ENCODE measurements around the gene ZNF783. TPM values are rescaled to one million over a fixed set of nuclear protein-coding genes. Genes with fewer than 3 reads are reported as not detected.

ZNF783 gene
- total and polyA plus RNA-seq, 12 donors: 2.5 to 6.1 (median 3.3) TPM

DNA sequence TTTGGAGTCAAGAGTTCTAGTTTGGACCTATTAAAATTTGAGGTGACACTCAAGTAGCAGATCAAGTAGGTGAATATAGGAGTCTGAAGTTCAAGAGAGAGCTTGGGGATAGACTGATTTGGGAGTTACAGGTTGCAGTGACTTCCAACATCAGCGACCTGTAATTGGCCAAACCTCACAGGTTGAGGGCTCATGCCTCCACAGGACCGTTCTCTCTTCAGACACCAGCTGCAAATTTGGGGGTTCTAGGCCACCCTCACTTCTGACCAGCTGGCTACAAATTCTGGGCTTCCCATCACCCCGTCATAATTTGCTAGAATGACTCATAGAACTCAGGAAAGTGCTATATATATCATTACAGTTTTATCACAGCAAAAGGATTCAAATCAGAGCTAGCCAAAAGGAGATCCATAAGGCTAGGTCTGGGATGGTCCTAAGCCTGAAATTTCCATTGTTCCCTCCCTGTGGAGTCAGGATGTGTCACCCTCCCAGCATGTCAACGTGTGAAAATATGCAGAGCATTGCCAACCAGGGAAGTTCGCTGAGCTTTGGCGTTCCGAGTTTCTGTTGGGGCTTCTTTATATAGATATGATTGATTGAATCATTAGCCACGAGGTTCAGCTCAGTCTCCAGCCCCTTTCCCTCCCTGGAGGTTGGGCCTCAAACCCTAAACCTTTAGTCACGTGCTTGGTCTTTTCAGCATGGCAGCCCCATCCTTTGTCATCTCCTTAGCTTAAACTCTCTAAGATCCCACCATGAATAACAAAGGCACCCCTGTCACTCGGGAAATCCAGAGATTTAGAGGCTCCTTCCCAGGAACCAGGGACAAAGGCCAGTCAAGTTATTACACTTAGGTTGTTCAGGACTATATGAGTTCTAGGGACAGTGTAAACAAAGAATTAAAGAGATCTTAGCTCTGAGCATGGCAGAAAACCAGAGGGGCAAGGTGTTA is 43.3 kb upstream of the ZNF783 start:
- intact Hi-C loops (cut with DNase I): no loop called here
- DNase-seq (no peak), ATAC-seq (no peak)
- H3K27ac ChIP-seq: no peak overlapping the region
- no peaks in the 10 kb centered on the region for H3K9me3 ChIP-seq
- H3K4me3 ChIP-seq: no peak overlapping the region
- WGBS, 2 donors: 74 to 84% methylated on average over 10 of the region's 10 CpGs
- H3K36me3 ChIP-seq: peaks cover 0 to 100% (median 50%) of the 10 kb centered on the region in 9 donors
- no peaks in the 10 kb centered on the region for H3K27me3 ChIP-seq
- TF ChIP-seq, protein P1, sequence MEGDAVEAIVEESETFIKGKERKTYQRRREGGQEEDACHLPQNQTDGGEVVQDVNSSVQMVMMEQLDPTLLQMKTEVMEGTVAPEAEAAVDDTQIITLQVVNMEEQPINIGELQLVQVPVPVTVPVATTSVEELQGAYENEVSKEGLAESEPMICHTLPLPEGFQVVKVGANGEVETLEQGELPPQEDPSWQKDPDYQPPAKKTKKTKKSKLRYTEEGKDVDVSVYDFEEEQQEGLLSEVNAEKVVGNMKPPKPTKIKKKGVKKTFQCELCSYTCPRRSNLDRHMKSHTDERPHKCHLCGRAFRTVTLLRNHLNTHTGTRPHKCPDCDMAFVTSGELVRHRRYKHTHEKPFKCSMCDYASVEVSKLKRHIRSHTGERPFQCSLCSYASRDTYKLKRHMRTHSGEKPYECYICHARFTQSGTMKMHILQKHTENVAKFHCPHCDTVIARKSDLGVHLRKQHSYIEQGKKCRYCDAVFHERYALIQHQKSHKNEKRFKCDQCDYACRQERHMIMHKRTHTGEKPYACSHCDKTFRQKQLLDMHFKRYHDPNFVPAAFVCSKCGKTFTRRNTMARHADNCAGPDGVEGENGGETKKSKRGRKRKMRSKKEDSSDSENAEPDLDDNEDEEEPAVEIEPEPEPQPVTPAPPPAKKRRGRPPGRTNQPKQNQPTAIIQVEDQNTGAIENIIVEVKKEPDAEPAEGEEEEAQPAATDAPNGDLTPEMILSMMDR (IDR thresholded peaks at IDR 0.05): no peak
- peaks cover 0 to 5% (median 0%) of the 10 kb centered on the region in 9 donors for H3K4me1 ChIP-seq

DNA sequence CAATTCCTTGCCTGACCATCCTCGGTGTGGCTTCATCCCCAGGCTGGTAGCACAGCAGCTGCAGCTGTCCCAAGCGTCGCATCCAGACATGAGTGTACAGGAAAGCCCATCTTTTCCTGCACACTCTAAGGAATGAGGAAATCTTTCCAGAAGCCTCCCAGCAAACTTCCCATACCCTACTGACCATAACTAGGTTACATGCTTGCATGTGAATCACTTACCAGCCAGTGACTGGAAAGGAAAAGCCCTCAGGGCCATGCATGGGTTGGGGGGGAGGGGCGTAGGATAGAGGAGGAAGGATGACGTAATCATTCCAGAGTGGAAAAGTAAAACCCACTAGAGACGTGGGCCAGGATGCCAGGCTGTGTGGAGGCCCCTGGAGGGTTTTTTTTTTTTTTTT is 41.5 kb upstream of the ZNF783 start:
- intact Hi-C loops (cut with DNase I): no loop called here
- Histone ChIP-seq H3K4me3 (no peak overlapping the region), H3K36me3 (peaks cover 0 to 98% (median 45%) of the 10 kb centered on the region in 9 donors), H3K4me1 (peaks cover 0 to 5% (median 0%) of the 10 kb centered on the region in 9 donors), H3K27ac (no peak overlapping the region), H3K9me3 (no peaks in the 10 kb centered on the region), H3K27me3 (no peaks in the 10 kb centered on the region)
- DNase-seq (no peak), ATAC-seq (no peak)
- WGBS, 2 donors: 74 to 76% methylated on average over 6 of the region's 6 CpGs
- TF ChIP-seq, protein P1 (IDR thresholded peaks at IDR 0.05): no peak

DNA sequence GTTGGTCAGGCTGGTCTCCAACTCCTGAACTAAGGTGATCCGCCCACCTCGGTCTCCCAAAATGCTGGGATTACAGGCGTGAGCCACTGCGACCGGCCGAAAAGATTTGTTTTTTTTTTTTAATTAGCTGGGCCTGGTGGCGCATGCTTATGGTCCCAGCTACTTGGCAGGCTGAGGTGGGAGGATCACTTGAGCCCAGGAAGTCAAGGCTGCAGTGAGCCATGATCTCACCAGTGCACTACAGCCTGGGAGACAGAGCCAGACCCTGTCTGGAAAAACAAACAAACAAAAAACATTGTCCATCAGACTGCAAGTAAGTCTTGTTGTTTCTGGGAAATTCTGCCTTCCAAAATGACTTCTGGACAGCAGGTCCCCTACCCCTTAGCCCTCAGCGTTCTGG is 38.8 kb upstream of the ZNF783 start:
- intact Hi-C loops (cut with DNase I): no loop called here
- no peaks in the 10 kb centered on the region for H3K4me1 ChIP-seq
- DNase-seq (no peak), ATAC-seq (no peak)
- 93 to 94% methylated on average over 8 of the region's 8 CpGs for WGBS, 2 donors
- H3K4me3 ChIP-seq: no peak overlapping the region
- TF ChIP-seq, protein P1 (IDR thresholded peaks at IDR 0.05): no peak
- H3K9me3 ChIP-seq: no peaks in the 10 kb centered on the region
- peaks cover 0 to 79% (median 37%) of the 10 kb centered on the region in 9 donors for H3K36me3 ChIP-seq
- H3K27ac ChIP-seq: no peak overlapping the region
- no peaks in the 10 kb centered on the region for H3K27me3 ChIP-seq

GRCh38 chr7:149223761-149224160 is 38.2 kb upstream of the ZNF783 start:
- WGBS, 2 donors: 95 to 97% methylated on average over 23 to 39 of the region's 39 CpGs
- DNase-seq (no peak), ATAC-seq (no peak)
- Histone ChIP-seq H3K4me3 (no peak overlapping the region), H3K27ac (no peak overlapping the region), H3K4me1 (no peaks in the 10 kb centered on the region), H3K27me3 (no peaks in the 10 kb centered on the region), H3K9me3 (no peaks in the 10 kb centered on the region), H3K36me3 (peaks cover 0 to 73% (median 32%) of the 10 kb centered on the region in 9 donors)
- TF ChIP-seq, protein P1 (IDR thresholded peaks at IDR 0.05): no peak
- intact Hi-C loops (cut with DNase I): no loop called here
